Measurements from ENCODE around the gene HLA-E.
"Not testable (repeated sequence)": the region's sequence is repeated elsewhere in the genome, so short reads cannot be mapped to it uniquely, and the experiment has no call there.

Gene HLA-E

DNA sequence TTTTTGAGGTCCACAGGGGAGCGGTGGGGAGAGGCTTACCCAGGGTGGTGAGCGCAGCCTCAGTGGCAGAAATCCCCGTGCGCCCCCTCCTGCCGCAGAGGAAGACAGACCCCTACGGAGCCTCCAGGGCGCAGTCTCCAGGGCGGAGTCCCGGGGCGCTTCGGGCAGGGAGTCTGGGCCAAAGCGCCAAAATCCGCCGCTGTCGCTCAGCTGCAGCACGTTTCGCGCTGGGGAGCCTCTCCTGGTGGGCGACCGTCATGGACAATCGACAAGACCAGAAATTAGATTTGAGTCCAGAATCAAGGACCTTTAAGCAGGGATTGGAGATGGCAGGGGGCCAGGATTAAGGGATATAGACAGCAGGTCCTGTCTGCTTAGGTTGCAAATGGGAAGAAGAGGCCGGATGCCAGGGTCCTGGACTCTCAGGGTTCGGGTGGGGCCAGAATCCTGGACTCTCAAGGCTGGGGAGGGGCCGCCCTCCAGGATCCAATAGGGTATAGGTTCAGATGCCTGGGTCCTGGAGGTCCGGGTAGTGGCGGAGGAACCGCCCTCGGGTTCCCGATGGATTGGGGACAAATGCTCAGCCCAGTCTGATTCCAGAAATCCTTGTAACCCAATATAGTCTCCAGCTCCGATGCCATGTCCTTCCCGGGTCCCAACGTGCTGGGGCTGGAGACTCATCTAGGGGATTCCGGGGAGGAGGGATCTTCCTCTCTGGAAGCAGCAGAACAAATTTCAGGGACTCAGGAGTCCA is 7.9 kb upstream of the HLA-E start:
- DNase-seq = no peak

DNA sequence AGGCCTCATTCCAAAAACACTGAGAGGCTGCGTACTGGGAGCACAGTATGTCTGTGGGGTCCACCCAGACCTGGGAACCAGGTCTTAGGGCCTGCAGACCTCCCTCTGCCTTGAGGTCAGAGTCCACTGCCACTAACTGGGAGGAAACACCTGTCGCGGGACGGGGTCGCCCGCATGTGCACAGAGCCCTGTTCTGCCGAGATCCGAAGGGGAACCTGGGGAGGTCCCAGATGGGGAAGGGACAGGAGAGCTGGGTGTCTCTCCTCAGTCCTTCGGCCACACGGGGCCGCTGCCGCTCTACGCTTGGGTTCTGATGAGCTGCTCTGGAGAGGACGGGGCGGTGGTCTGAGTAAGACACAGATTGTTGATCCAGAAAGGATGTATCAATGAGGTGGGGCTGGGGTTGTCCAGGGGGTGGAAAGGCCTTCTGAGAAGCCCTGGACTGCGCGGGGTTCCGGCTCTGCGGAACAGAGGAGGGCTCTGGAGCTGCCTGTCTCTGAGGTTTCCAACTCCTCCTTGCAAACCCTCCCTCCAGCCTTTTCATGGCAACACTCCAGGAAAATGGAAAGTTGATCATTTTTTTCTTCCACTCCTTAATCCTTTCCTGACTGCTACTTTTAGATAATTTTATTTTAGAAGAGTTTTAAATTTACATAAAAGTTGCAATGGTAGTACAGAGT is 7.2 kb upstream of the HLA-E start:
- DNase-seq = peak; percentile 85

DNA sequence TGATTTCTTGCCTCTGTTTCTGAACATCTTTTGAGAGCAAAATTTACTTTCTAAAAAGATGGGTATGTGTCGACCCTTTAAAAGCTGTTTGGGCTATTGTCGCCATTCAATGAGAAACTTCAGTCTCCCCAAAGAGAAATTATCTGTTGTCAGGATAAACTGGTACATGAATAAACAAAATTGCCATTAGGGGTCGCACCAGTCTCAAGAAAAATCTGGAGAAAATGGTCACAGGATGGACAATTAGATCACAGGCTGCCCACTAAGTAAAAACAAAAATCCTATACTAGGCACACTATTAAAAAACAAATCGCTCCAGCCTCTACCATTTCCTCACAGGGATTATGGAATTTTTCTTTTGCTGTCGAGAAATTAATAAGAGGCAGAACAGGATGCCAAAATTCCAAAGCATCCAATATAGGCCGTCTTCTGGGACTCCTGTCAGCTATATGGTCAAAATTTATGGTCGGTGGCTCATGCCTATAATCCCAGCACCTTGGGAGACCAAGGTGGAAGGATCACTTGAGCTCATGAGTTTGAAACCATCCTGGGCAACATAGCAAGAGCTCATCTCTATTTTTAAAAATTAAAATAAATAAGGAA is 5.5 kb upstream of the HLA-E start:
- peak; percentile 66 for DNase-seq

DNA sequence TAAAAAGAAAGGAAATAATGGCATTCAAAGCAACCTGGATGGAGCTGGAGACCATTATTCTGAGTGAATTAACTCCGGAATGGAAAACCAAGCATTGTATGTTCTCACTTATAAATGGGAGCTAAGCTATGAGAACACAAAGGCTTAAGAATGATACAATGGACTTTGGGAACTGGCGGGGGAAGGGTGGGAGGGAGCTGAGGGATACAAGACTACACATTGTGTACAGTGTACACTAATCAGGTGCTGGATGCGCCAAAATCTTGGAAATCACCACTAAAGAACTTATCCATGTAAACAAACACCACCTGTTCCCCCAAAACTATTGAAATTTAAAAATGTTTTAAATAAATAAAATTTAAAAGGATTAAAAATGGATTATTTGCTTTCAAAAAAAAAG is 4.1 kb upstream of the HLA-E start:
- DNase-seq = no peak

DNA sequence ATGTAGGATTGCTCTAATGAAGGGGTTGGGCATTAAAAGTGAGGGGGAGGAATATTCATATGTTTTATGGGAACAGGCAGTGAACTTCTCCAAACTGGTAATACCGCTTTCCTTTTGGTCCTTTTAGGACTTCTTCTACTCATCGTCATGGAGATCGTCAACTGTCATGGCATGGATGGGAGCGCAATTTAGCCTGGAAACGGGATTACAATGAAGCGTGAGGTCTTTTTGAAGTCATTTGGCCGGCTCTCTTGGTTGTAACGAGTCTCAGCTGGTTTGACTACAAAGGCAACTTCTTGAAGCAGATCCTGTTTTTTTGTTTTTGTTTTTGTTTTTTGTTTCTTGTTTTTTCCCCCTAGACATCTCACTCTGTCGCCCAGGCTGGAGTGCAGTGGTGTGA is 1.4 kb upstream of the HLA-E start:
- DNase-seq = no peak

DNA sequence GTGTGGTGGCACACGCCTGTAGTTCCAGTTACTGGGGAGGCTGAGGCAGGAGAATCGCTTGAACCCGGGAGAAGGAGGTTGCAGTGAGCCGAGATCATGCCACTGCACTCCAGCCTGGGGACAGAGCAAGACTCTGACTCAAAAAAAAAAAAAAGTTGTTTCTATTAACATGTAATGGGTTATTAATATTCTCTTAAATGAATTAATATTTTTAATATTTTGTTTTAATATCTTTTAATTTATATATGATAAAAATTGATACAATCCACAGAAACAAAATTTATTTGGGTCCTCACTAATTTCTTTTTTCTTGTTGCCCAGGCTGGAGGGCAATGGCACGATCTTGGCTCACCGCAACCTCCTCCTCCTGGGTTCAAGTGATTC is 620 bp upstream of the HLA-E start:
- DNase-seq = not testable (repeated sequence)

DNA sequence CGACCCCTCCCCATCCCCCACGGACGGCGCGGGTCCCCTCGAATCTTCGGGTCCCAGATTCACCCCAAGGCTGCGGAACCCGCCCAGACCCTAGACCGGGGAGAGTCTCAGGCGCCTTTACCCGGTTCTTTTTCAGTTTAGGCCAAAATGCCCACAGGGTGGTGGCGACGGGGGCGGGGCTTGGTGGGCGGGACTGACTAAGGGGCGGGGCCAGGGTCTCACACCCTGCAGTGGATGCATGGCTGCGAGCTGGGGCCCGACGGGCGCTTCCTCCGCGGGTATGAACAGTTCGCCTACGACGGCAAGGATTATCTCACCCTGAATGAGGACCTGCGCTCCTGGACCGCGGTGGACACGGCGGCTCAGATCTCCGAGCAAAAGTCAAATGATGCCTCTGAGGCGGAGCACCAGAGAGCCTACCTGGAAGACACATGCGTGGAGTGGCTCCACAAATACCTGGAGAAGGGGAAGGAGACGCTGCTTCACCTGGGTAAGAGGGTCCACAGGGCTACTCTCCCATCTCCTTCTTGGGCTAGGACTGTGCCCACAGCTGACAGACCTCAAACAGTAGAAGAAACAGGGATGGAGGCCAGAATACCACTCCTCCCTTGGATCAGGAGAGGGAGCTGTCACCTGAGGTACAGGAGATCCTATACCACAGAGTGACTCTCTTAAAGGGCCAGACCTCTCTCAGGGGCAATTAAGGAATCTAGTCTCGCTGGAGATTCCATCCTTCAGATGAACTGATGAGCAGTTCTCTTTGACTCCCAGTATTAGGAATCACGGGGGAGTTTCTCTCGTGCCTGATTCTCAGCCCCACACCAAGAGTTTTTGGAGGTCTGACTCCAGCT is 942 bp downstream of the HLA-E start:
- peak; percentile 89 for DNase-seq

DNA sequence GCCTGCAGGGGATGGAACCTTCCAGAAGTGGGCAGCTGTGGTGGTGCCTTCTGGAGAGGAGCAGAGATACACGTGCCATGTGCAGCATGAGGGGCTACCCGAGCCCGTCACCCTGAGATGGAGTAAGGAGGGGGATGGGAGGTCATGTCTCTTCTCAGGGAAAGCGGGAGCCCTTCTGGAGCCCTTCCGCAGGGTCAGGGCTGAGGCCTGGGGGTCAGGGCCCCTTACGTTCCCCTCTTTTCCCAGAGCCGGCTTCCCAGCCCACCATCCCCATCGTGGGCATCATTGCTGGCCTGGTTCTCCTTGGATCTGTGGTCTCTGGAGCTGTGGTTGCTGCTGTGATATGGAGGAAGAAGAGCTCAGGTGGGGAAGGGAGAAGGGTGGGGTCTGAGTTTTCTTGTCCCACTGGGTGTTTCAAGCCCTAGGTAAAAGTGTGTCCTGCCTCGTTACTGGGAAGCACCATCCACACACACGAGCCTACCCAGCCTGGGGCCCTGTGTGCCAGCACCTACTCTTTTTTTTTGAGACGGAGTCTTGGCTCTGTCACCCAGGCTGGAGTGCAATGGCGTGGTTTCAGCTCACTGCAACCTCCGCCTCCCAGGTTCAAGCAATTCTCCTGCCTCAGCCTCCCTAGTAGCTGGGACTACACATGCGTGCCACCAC is 2.1 kb downstream of the HLA-E start:
- not testable (repeated sequence) for DNase-seq

DNA sequence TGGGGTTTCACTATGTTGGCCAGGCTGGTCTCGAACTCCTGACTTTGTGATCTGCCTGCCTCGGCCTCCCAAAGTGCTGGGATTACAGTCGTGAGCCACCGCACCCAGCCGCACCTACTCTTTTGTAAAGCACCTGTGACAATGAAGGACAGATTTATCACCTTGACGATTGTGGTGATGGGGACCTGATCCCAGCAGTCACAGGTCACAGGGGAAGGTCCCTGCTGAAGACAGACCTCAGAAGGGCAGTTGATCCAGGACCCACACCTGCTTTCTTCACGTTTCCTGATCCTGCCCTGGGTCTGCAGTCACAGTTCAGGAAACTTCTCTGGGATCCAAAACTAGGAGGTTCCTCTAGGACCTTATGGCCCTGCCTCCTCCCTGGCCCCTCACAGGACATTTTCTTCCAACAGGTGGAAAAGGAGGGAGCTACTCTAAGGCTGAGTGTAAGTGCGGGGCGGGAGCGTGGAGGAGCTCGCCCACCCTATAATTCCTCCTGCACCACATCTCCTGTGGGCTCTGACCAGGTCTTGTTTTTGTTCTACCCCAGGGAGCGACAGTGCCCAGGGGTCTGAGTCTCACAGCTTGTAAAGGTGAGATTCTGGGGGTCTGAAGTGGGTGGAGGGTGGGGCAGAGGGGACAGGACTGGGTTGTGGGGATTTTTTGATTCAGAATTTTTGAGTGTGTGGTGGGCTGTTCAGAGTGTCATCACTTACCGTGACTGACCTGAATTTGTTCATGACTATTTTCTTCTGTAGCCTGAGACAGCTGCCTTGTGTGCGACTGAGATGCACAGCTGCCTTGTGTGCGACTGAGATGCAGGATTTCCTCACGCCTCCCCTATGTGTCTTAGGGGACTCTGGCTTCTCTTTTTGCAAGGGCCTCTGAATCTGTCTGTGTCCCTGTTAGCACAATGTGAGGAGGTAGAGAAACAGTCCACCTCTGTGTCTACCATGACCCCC is 3.0 kb downstream of the HLA-E start:
- DNase-seq = no peak

DNA sequence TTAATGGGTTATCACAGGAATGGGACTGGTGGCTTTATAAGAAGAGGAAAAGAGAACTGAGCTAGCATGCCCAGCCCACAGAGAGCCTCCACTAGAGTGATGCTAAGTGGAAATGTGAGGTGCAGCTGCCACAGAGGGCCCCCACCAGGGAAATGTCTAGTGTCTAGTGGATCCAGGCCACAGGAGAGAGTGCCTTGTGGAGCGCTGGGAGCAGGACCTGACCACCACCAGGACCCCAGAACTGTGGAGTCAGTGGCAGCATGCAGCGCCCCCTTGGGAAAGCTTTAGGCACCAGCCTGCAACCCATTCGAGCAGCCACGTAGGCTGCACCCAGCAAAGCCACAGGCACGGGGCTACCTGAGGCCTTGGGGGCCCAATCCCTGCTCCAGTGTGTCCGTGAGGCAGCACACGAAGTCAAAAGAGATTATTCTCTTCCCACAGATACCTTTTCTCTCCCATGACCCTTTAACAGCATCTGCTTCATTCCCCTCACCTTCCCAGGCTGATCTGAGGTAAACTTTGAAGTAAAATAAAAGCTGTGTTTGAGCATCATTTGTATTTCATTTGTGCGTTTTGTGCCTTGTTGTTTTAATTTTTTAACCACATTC is 4.4 kb downstream of the HLA-E start:
- DNase-seq = no peak

DNA sequence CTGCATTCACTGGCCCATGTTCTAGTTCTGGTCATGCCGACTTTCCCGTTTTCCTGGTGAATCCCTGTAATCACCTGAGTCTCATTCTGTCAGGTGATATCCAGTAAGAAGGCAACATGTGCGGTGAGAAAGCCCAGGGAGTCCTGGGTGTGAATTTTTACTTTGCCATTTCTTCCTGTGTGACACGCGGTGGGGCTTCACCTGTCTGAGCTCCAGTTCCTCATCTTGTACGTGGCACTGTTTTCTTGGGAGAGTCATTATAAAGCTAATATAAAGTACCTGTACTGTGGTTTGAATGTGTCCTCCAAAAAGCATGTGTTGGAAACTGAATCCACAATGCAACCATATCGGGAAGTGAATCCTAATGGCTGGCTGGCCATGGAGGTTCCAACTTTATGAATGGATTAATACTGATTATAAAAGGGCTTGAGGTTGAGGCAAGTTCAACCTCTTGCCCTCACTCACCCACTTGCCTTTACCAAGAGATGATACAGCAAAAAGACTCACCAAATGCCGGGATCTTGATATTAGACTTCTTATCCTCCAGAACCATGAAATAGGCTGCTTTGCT is 5.1 kb downstream of the HLA-E start:
- no peak for DNase-seq

DNA sequence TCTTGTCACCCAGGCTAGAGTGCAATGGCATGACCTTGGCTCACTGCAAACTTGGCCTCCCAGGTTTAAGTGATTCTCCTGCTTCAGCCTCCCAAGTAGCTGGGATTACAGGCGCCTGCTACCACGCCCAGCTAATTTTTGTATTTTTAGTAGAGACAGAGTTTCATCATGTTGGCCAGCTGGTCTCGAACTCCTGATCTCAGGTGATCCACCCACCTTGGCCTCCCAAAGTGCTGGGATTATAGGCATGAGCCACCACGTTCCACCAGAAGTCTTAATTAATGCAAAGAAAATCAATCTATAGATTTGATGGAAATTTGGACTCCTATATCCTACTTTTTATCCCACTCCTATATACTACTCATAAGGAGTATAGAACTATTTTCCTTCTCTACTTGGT is 5.8 kb downstream of the HLA-E start:
- DNase-seq = not testable (repeated sequence)

DNA sequence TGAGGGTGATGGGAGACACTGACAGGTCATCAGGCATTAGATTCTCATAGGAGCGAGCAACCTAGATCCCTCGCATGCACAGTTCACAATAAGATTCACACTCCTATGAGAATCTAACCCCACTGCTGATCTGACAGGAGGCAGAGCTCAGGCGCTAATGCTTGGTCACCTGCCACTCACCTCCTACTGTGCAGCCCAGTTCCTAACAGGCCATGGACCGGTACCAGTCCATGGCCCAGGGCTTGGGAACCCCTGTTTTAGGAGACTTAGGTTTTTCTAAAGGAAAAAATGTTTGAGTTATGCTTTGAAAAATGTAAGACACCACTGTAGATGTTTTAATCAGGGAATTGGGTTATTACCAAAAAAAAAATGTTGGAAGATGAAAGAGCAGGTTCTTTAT is 6.7 kb downstream of the HLA-E start:
- DNase-seq = no peak

DNA sequence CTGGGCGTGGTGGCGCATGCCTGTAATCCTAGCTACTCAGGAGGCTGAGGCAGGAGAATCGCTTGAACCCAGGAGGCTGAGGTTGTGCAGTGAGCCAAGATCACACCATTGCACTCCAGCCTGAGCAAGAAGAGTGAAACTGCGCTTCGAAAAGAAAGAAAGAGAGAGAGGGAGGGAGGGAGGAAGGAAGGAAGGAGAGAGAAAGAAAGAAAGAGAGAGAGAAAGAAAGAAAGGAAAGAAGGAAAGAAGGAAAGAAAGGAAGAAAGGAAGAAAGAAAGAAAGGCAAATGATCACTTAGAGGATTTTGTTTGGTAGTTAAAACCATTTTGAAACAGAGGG is 7.9 kb downstream of the HLA-E start:
- DNase-seq = not testable (repeated sequence)

DNA sequence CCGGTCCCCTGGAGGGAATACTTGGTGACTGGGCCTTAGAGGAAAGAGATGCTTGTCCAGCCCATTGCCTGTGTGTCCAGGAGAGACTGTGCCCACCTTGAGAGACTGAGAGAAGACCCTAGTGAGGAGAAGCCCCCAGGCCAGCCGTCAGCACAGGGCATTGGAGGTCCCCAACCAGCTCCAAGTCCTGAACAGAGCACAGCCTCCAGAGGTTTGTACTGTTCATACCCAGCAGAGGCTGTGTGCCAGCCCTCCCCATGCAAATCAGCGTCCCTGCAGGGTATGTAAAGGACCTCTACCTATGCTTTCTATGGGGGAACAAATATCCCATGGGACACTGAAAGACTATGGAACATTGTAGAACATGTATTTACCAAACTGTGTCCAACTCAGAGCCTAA is 8.4 kb downstream of the HLA-E start:
- DNase-seq = no peak

DNA sequence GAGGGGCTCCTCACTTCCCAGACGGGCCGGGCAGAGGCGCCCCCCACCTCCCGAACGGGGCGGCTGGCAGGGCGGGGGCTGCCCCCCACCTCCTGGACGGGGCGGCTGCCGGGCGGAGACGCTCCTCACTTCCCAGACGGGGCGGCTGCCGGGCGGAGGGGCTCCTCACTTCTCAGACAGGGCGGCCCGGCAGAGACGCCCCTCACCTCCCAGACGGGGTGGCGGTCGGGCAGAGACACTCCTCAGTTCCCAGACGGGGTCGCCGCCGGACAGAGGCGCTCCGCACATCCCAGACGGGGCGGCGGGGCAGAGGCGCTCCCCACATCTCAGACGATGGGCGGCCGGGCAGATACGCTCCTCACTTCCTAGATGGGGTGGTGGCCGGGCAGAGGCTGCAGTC is 9.4 kb downstream of the HLA-E start:
- not testable (repeated sequence) for DNase-seq

DNA sequence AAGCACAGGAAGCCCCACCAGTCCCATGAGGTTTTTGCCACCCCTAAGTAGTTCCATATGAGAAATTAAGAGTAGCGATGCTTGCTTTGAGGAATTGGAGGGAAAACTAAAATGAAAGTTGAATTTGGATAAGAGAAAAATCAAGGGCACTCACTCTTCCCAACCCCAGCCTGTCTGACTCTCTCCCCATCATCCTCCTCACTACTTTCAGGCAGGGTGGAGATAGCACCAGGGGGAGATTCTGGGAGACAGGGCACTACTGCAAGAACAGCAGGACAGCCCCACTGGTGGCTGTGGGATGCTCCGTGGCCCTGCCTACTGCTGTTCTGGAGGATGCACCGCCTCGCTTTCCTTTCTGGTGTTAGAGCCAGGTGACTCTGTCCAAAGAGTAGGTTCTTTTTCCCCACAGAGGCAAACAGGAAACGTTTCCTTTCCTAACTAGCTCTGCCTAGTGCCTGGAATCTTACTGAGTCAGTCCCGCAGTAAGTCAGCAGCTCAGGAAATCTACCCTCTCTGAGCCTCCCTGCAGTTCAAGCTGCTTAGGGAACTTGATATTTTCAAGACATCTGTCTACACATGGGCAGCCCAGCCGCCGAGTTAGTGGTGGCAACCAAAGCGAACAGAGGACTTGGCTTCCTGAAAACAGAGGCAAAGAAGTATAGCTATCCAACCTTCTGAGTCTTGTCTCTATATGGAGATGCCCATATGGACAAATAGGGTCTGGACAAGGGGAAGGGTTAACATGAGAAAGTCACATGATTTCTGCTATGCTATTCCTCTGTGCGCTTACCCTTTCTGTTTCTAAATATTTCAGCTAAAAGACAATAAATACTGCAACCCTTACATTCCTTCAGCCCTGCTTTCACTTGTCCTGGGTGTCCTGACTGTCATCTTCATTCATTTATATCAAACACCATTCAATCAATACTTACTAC is 11.4 kb downstream of the HLA-E start:
- no peak for DNase-seq

DNA sequence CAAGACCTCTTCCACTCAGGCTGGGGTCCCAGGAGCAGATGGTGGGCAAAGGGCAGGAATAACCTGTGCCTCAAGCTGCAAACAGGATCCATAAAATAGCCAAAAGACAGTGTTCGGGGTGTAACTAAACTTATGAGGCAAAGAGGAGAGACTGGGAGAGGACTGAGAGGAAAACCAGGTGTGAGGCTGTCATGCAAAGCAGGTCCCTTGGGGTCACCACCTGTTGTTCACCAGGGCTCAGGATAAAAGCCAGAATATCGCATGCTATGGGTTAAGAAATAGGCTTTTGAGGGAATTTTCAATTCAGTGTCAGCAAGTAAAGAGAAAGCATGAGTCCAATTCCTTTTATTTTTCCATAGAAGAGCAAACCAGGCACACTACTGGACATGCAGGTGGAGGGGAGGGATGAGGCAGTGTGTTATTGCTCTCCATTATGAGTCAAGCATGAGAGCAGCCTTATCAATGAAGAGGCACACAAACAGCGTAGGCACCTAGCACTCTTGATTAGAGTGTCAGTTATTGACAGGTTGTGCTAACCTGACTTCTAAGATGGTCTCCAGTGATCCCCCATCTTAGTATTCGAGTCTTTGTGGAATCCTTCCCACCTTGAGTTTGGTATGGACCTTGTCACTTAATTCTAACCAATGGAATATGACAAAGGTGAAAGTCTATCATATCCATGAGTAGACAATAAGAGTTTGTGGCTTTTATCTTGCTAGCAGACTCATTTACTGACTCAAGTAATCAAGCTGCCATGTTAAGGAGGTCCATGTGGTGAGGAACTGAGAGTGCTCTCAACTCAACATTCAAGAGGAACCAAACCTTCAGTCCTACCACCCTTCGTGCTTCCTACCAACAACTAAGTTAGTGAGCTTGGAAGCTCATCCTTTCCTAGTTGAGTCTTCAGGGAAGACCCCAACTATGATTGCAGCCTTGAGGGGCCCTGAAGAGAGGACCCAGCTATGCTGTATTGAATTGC is 18.8 kb downstream of the HLA-E start:
- DNase-seq = no peak

All from activated CD4-positive, alpha-beta T cell treated with anti-CD3 and anti-CD28 coated beads, Interleukin-10, Interleukin-2, amounts not matched to agents 100 ng/mL and 50 ng/mL, durations not matched to agents 16 hours and 8 hours (primary cell).